CD14-positive monocyte (primary cell): ENCODE results near the gene AKAP8L. TPM values are rescaled to one million over a fixed set of nuclear protein-coding genes. Genes with fewer than 3 reads are reported as not detected.

ENCODE experiments used
- DNase-seq, 3 donors: peaks; one replicate each; pipeline ENCODE4 v3.0.0-alpha.2; 2011 to 2022
- H2AFZ ChIP-seq: 2 replicates; pipeline ENCODE4 v1.6.0; 2012; ENCODE audit warnings: mild to moderate bottlenecking, low read depth, low read length, inconsistent platforms; ENCODE audit not compliant: insufficient read depth, poor library complexity, severe bottlenecking
- H3K27ac ChIP-seq, 2 donors: 1 replicate in 1 of 2; 2 replicates in 1 of 2; pipeline ENCODE4 v1.5.1; 2012 to 2013; ENCODE audit warnings: low read length in 2 of 2, control low read depth in 1 of 2, inconsistent platforms in 1 of 2, low read depth in 1 of 2, mild to moderate bottlenecking in 1 of 2
- H3K27me3 ChIP-seq, 2 donors: one replicate each; pipeline versions ENCODE4 v1.6.0 to v1.6.1; 2011 to 2013; ENCODE audit warnings: low read length in 2 of 2; ENCODE audit not compliant: control insufficient read depth in 2 of 2, insufficient read depth in 2 of 2
- H3K36me3 ChIP-seq, 2 donors: replicated peaks in 1 of 2; 1 replicate in 1 of 2; 2 replicates in 1 of 2; pipeline versions ENCODE4 v1.5.1 to v1.6.1; 2012 to 2013; ENCODE audit warnings: low read length in 2 of 2, control low read depth in 1 of 2, inconsistent platforms in 1 of 2, mild to moderate bottlenecking in 1 of 2; ENCODE audit not compliant: insufficient read depth in 2 of 2, control insufficient read depth in 1 of 2
- H3K4me1 ChIP-seq, 2 donors: 1 replicate in 1 of 2; 2 replicates in 1 of 2; pipeline versions ENCODE4 v1.5.1 to v1.6.1; 2012 to 2013; ENCODE audit warnings: low read length in 2 of 2, control low read depth in 1 of 2, inconsistent platforms in 1 of 2, mild to moderate bottlenecking in 1 of 2, moderate library complexity in 1 of 2; ENCODE audit not compliant: insufficient read depth in 2 of 2, control insufficient read depth in 1 of 2
- H3K4me2 ChIP-seq: replicated peaks from 2 replicates; pipeline ENCODE3; 2012; ENCODE audit warnings: low read length, moderate library complexity, mild to moderate bottlenecking; ENCODE audit not compliant: poor library complexity, severe bottlenecking; ENCODE audit errors: extremely low read depth
- H3K4me3 ChIP-seq, 3 experiments: fragments of 200-600 bp in 1 of 3; sonication (generic) in 1 of 3; replicated peaks in 1 of 3; 1 replicate in 2 of 3; 2 replicates in 1 of 3; pipeline ENCODE4 v1.5.1; 2011 to 2013; ENCODE audit warnings: low read length in 3 of 3, mild to moderate bottlenecking in 3 of 3, control low read depth in 2 of 3, low read depth in 2 of 3, inconsistent platforms in 1 of 3, moderate library complexity in 1 of 3
- H3K79me2 ChIP-seq: 2 replicates; pipeline ENCODE4 v1.6.0; 2012; ENCODE audit warnings: mild to moderate bottlenecking, control low read depth, inconsistent platforms, low read length, moderate library complexity; ENCODE audit not compliant: insufficient read depth
- H3K9ac ChIP-seq: 2 replicates; pipeline ENCODE4 v1.6.0; 2017; ENCODE audit warnings: low read length, mild to moderate bottlenecking; ENCODE audit not compliant: insufficient read depth, poor library complexity, severe bottlenecking
- H3K9me3 ChIP-seq, 2 donors: replicated peaks in 1 of 2; 1 replicate in 1 of 2; 2 replicates in 1 of 2; pipeline versions ENCODE4 v1.5.1 to v1.6.1; 2012 to 2013; ENCODE audit warnings: low read length in 2 of 2, control low read depth in 1 of 2; ENCODE audit not compliant: control insufficient read depth in 1 of 2, insufficient read depth in 1 of 2
- H4K20me1 ChIP-seq: 2 replicates; pipeline ENCODE4 v1.6.0; 2012; ENCODE audit warnings: mild to moderate bottlenecking, low read length, control low read depth, moderate library complexity; ENCODE audit not compliant: insufficient read depth
- H3K27ac Mint-ChIP-seq, 7 donors: one replicate each; pipeline ENCODE4 v1.8.0; 2020; ENCODE audit warnings: mild to moderate bottlenecking in 7 of 7, mixed read lengths in 7 of 7, moderate library complexity in 6 of 7, inconsistent platforms in 2 of 7
- H3K27me3 Mint-ChIP-seq, 3 donors: one replicate each; pipeline ENCODE4 v1.8.0; 2021 to 2022; ENCODE audit warnings: low read depth in 3 of 3, mild to moderate bottlenecking in 3 of 3, mixed read lengths in 3 of 3, moderate library complexity in 3 of 3, inconsistent platforms in 1 of 3
- H3K36me3 Mint-ChIP-seq, 2 donors: one replicate each; pipeline ENCODE4 v1.8.0; 2020; ENCODE audit warnings: mixed read lengths in 2 of 2, inconsistent platforms in 1 of 2, mild to moderate bottlenecking in 1 of 2
- H3K4me1 Mint-ChIP-seq: one replicate; pipeline ENCODE4 v1.8.0; 2020; ENCODE audit warnings: mild to moderate bottlenecking, mixed read lengths
- H3K4me3 Mint-ChIP-seq, 2 donors: one replicate each; pipeline ENCODE4 v1.8.0; 2020; ENCODE audit warnings: mild to moderate bottlenecking in 2 of 2, mixed read lengths in 2 of 2, moderate library complexity in 1 of 2
- H3K9me3 Mint-ChIP-seq, 7 donors: one replicate each; pipeline ENCODE4 v1.8.0; 2020 to 2022; ENCODE audit warnings: mixed read lengths in 7 of 7, mild to moderate bottlenecking in 6 of 7, moderate library complexity in 6 of 7, inconsistent platforms in 2 of 7
- CTCF ChIP-seq: fragments of 200-600 bp; IDR thresholded peaks from one replicate; pipeline ENCODE4 v1.8.0; 2022; ENCODE audit warnings: antibody characterized with exemption, mild to moderate bottlenecking
- WGBS: methylation state at CpG from one replicate; pipeline ENCODE4 v1.1.5; 2013; ENCODE audit warnings: missing lambda C conversion rate; ENCODE audit not compliant: insufficient coverage; 5-methylcytosine and 5-hydroxymethylcytosine counted together
- intact Hi-C, 2 donors: fragments of 100-400 bp; cut with micrococcal nuclease; formaldehyde crosslinking; loops; one replicate each; pipeline versions ENCODE4 v1.15.0 to v1.15.1; 2023
- polyA plus RNA-seq, 3 donors: library from polyadenylated mRNA; depleted of rRNA in 1 of 3; unstranded in 2 of 3; stranded (reverse) in 1 of 3; fragments of 300-500 nt in 2 of 3; fragments of >200 nt in 1 of 3; fragmentation: Illumina TruSeq in 2 of 3; gene quantifications; 1 replicate in 2 of 3; 2 replicates in 1 of 3; pipeline ENCODE4 v1.2.3, GENCODE V29; 2012 to 2021

Gene AKAP8L
- polyA plus RNA-seq, 3 donors, result 21.4 to 103 (median 39.0) TPM

GRCh38 chr19:15421721-15422260 is 3.0 kb upstream of the AKAP8L start:
- H3K9ac ChIP-seq, result no peak overlapping the region
- H3K27ac ChIP-seq, result no peak overlapping the region
- H4K20me1 ChIP-seq, result peaks cover 13% of the 10 kb centered on the region
- H3K9me3 Mint-ChIP-seq, result peaks cover 0 to 9% (median 6%) of the 10 kb centered on the region in 7 donors
- intact Hi-C loops, result no loop called here
- TF ChIP-seq CTCF, result no peak
- DNase-seq, result no peak
- H3K79me2 ChIP-seq, result peaks cover 24% of the 10 kb centered on the region
- H3K4me1 ChIP-seq, result peaks cover 19 to 24% of the 10 kb centered on the region in 2 donors
- H3K9me3 ChIP-seq, result peaks cover 6 to 10% of the 10 kb centered on the region in 2 donors
- H3K4me2 ChIP-seq, result no peak overlapping the region
- no peaks in the 10 kb centered on the region for H3K27me3 ChIP-seq
- no peak overlapping the region for H2AFZ ChIP-seq
- no peaks in the 10 kb centered on the region for H3K27me3 Mint-ChIP-seq
- H3K36me3 Mint-ChIP-seq, result peaks cover 31 to 54% of the 10 kb centered on the region in 2 donors
- 98% methylated on average over 10 of the region's 15 CpGs for WGBS
- H3K36me3 ChIP-seq, result peaks cover 39 to 54% of the 10 kb centered on the region in 2 donors
- no peak overlapping the region for H3K4me3 Mint-ChIP-seq
- peaks cover 23% of the 10 kb centered on the region for H3K4me1 Mint-ChIP-seq
- no peak overlapping the region for H3K4me3 ChIP-seq
- no peak overlapping the region for H3K27ac Mint-ChIP-seq

- Mint-ChIP-seq H3K27ac (no peak overlapping the region), H3K36me3 (peaks cover 32 to 51% of the 10 kb centered on the region in 2 donors), H3K27me3 (no peaks in the 10 kb centered on the region), H3K9me3 (peaks cover 0 to 9% (median 6%) of the 10 kb centered on the region in 7 donors), H3K4me1 (peaks cover 27% of the 10 kb centered on the region), H3K4me3 (no peak overlapping the region)
- H3K36me3 ChIP-seq, result peaks cover 33 to 49% of the 10 kb centered on the region in 2 donors
- H3K4me2 ChIP-seq, result no peak overlapping the region
- intact Hi-C loops, result no loop called here
- H3K79me2 ChIP-seq, result peaks cover 29% of the 10 kb centered on the region
- H3K4me3 ChIP-seq, result no peak overlapping the region
- no peak overlapping the region for H2AFZ ChIP-seq
- no peaks in the 10 kb centered on the region for H3K27me3 ChIP-seq
- no peak overlapping the region for H3K27ac ChIP-seq
- DNase-seq, result no peak
- no peak overlapping the region for H3K9ac ChIP-seq
- H3K9me3 ChIP-seq, result peaks cover 6 to 10% of the 10 kb centered on the region in 2 donors
- peaks cover 19 to 26% of the 10 kb centered on the region in 2 donors for H3K4me1 ChIP-seq
- 80% methylated on average over 3 of the region's 12 CpGs for WGBS
- peaks cover 19% of the 10 kb centered on the region for H4K20me1 ChIP-seq
- TF ChIP-seq CTCF, result no peak
Observed at GRCh38 chr19:15421136-15421695, 2.4 kb upstream of the AKAP8L start.
